ENCODE results near the gene ZNF697.

GRCh38 chr1:119667173-119667572, 19.1 kb upstream of the ZNF697 start:
- TF ChIP-seq CTCF (IDR thresholded peaks at IDR 0.05) (no peak), POLR2AphosphoS5 (IDR thresholded peaks at IDR 0.05) (no peak), POLR2A (IDR thresholded peaks at IDR 0.05; ENCODE audit: low read depth) (no peak)
